WTC11 (cell line): ENCODE results near the gene GRN. TPM values are rescaled to one million over a fixed set of nuclear protein-coding genes. Genes with fewer than 3 reads are reported as not detected.
A peak's percentile ranks its signal among the peaks of the same experiment; 100 is the strongest.

Source experiments
- ATAC-seq: fragments of 200-7000 bp; cut with Tn5 transposase; 2 replicates; pipeline ENCODE4 v1.10.0; 2021; ENCODE audit warnings: mild to moderate bottlenecking, moderate library complexity
- CTCF ChIA-PET: fragments of 300-600 bp; sonication (Branson Sonifier 250); formaldehyde crosslinking; loops from one replicate; lab custom pipeline; 2021; ENCODE audit warnings: antibody characterized with exemption; lab: Charles Lee
- POLR2A ChIA-PET: fragments of 350-600 bp; sonication (Branson Sonifier 250); formaldehyde crosslinking; loops from one replicate; lab custom pipeline; 2021; ENCODE audit warnings: antibody characterized with exemption; lab: Charles Lee
- DNase-seq: peaks from one replicate; pipeline ENCODE4 v3.0.0; 2021; ENCODE audit warnings: low spot score
- H3K27ac Mint-ChIP-seq: 2 replicates; pipeline ENCODE4 v1.8.0; 2021; ENCODE audit warnings: mixed read lengths
- H3K27me3 Mint-ChIP-seq: 2 replicates; pipeline ENCODE4 v1.8.0; 2021; ENCODE audit warnings: low read depth, mild to moderate bottlenecking, moderate library complexity, mixed read lengths
- H3K36me3 Mint-ChIP-seq: 2 replicates; pipeline ENCODE4 v1.8.0; 2021; ENCODE audit warnings: mixed read lengths
- H3K4me1 Mint-ChIP-seq: 2 replicates; pipeline ENCODE4 v1.8.0; 2022; ENCODE audit warnings: mixed read lengths
- H3K4me3 Mint-ChIP-seq: 2 replicates; pipeline ENCODE4 v1.8.0; 2021; ENCODE audit warnings: mild to moderate bottlenecking, moderate library complexity, mixed read lengths
- H3K9me3 Mint-ChIP-seq: 2 replicates; pipeline ENCODE4 v1.8.0; 2021; ENCODE audit warnings: mixed read lengths
- FOXP4 ChIP-seq: sonication (generic); formaldehyde crosslinking; IDR thresholded peaks from 2 replicates; pipeline ENCODE4 v1.8.0; 2022; ENCODE audit warnings: mild to moderate bottlenecking, missing genetic modification reagents
- SP1 ChIP-seq: sonication (generic); formaldehyde crosslinking; conservative IDR thresholded peaks from 2 replicates; pipeline ENCODE4 v1.8.1; 2022; ENCODE audit warnings: missing genetic modification reagents
- TEAD1 ChIP-seq: sonication (generic); formaldehyde crosslinking; IDR thresholded peaks from 2 replicates; pipeline ENCODE4 v1.8.0; 2022; ENCODE audit warnings: mild to moderate bottlenecking, missing genetic modification reagents
- TEAD4 ChIP-seq: sonication (generic); formaldehyde crosslinking; IDR thresholded peaks from 2 replicates; pipeline ENCODE4 v1.8.0; 2022; ENCODE audit warnings: mild to moderate bottlenecking, missing genetic modification reagents
- ZNF281 ChIP-seq: sonication (generic); formaldehyde crosslinking; IDR thresholded peaks from 2 replicates; pipeline ENCODE4 v1.8.0; 2023; ENCODE audit warnings: mild to moderate bottlenecking, missing genetic modification reagents
- total RNA-seq: library from RNA; stranded (reverse); gene quantifications from 3 replicates; pipeline ENCODE4 v1.2.3, GENCODE V29; 2021
- TF ChIP-seq, protein P1 (sequence below): sonication (generic); formaldehyde crosslinking; IDR thresholded peaks from 2 replicates; pipeline ENCODE4 v1.8.1; 2022; ENCODE audit warnings: mild to moderate bottlenecking, missing genetic modification reagents, moderate library complexity, borderline replicate concordance

Gene GRN
- total RNA-seq, 1 experiment from 2014 or later, result 177 TPM

GRCh38 chr17:44314524-44314868 is 30.6 kb upstream of the GRN start:
- ATAC-seq, result no peak
- peak overlapping the region; percentile 73 for H3K4me3 Mint-ChIP-seq
- no peak overlapping the region for H3K27ac Mint-ChIP-seq
- ChIA-PET POLR2A (no interaction called here), CTCF (interaction anchor here (0.5 to 6.6 kb wide), 11 partner anchors 17 to 1089 kb away, joined by 3 to 77 read pairs (median 18); partner anchors contain the start of genes GRN and UBTF)
- H3K9me3 Mint-ChIP-seq, result no peaks in the 10 kb centered on the region
- DNase-seq, result no peak
- TF ChIP-seq, protein P1, sequence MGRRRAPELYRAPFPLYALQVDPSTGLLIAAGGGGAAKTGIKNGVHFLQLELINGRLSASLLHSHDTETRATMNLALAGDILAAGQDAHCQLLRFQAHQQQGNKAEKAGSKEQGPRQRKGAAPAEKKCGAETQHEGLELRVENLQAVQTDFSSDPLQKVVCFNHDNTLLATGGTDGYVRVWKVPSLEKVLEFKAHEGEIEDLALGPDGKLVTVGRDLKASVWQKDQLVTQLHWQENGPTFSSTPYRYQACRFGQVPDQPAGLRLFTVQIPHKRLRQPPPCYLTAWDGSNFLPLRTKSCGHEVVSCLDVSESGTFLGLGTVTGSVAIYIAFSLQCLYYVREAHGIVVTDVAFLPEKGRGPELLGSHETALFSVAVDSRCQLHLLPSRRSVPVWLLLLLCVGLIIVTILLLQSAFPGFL (CRISPR knock-in tag), result no peak
- TF ChIP-seq, all 79 proteins: peak for 0
- Mint-ChIP-seq H3K36me3 (peaks cover 3% of the 10 kb centered on the region; the same call in 1 of the 2 replicates), H3K4me1 (peaks cover 44% of the 10 kb centered on the region), H3K27me3 (peaks cover 37% of the 10 kb centered on the region)

GRCh38 chr17:44314869-44315661 is 30.0 kb upstream of the GRN start:
- peak overlapping the region; percentile 79 for H3K4me3 Mint-ChIP-seq
- DNase-seq, result peak; percentile 76

More at GRCh38 chr17:44314869-44315661, 30.0 kb upstream of the GRN start:
- H3K27ac Mint-ChIP-seq, result no peak overlapping the region
- TF ChIP-seq ZNF281 (CRISPR knock-in tag) (0 out of 2 replicates have a peak, but pooled peaks have one; percentile 20), FOXP4 (CRISPR knock-in tag) (0 out of 2 replicates have a peak, but pooled peaks have one; percentile 13), TEAD4 (no peak), TEAD1 (CRISPR knock-in tag) (0 out of 2 replicates have a peak, but pooled peaks have one; percentile 28), SP1 (CRISPR knock-in tag) (peak; percentile 32)
- TF ChIP-seq, all 79 proteins: peak for 4
- peaks cover 39% of the 10 kb centered on the region for H3K4me1 Mint-ChIP-seq
- ATAC-seq, result peak; percentile 13
- H3K36me3 Mint-ChIP-seq, result peaks cover 7% of the 10 kb centered on the region; the same call in 1 of the 2 replicates
- POLR2A ChIA-PET, result interaction anchor here (0.6 to 2.7 kb wide), 6 partner anchors 35 to 660 kb away, joined by 3 to 28 read pairs (median 7); partner anchors contain the start of genes TMUB2 and UBTF
- CTCF ChIA-PET, result interaction anchor here (0.5 to 6.6 kb wide), 17 partner anchors 10 to 1592 kb away, joined by 3 to 77 read pairs (median 9); partner anchors contain the start of genes GRN, SLC25A39 and UBTF
- no peaks in the 10 kb centered on the region for H3K9me3 Mint-ChIP-seq
- peaks cover 37% of the 10 kb centered on the region for H3K27me3 Mint-ChIP-seq
